ENCODE data around the gene UQCRQ.
"Not testable (repeated sequence)": the region's sequence is repeated elsewhere in the genome, so short reads cannot be mapped to it uniquely, and the experiment has no call there.

The UQCRQ gene

GRCh38 chr5:132853323-132853722, 13.1 kb upstream of the UQCRQ start:
- ATAC-seq, result no peak

DNA sequence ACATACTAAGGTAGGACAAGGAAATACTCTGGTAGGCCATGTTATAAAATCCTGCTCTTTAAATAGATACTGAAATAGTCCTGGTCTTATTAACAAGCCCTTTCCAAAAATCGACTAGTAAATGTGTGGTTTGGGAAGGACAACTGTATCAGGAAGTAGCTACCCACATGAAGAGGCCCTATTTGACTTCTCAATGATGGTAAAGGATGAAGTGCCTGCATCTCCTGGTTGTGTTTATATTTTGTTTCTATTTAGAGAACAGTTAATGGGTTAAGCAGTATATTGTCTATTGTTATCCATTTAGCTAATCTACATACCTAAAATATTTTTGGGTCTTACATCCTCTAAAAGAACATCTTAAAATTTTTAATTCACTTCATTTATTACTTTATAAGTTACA, 12.7 kb upstream of the UQCRQ start:
- TF ChIP-seq ARNTL (CRISPR knock-in tag; IDR thresholded peaks at IDR 0.05; ENCODE audit: borderline replicate concordance, low read depth) (no peak), SNAI2 (CRISPR knock-in tag; IDR thresholded peaks at IDR 0.05) (no peak), ZNF70 (CRISPR knock-in tag; IDR thresholded peaks at IDR 0.05) (no peak), CSDC2 (CRISPR knock-in tag; IDR thresholded peaks at IDR 0.05) (no peak), ZFP30 (CRISPR knock-in tag; IDR thresholded peaks at IDR 0.05) (no peak), ZNF565 (CRISPR knock-in tag; conservative IDR thresholded peaks at IDR 0.05; ENCODE audit: low read depth) (no peak), GLIS3 (CRISPR knock-in tag; IDR thresholded peaks at IDR 0.05) (no peak)
- TF ChIP-seq, protein P1, sequence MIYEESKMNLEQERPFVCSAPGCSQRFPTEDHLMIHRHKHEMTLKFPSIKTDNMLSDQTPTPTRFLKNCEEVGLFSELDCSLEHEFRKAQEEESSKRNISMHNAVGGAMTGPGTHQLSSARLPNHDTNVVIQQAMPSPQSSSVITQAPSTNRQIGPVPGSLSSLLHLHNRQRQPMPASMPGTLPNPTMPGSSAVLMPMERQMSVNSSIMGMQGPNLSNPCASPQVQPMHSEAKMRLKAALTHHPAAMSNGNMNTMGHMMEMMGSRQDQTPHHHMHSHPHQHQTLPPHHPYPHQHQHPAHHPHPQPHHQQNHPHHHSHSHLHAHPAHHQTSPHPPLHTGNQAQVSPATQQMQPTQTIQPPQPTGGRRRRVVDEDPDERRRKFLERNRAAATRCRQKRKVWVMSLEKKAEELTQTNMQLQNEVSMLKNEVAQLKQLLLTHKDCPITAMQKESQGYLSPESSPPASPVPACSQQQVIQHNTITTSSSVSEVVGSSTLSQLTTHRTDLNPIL (CRISPR knock-in tag; IDR thresholded peaks at IDR 0.05; ENCODE audit: low read depth), result no peak
- no peak; the same call in 2 of the 3 replicates for ATAC-seq

More at GRCh38 chr5:132853323-132853722, 13.1 kb upstream of the UQCRQ start:
- TF ChIP-seq RARB (CRISPR knock-in tag; IDR thresholded peaks at IDR 0.05) (no peak), GLIS3 (CRISPR knock-in tag; IDR thresholded peaks at IDR 0.05) (no peak), TOX (CRISPR knock-in tag; IDR thresholded peaks at IDR 0.05; ENCODE audit: borderline replicate concordance) (no peak), ARNTL (CRISPR knock-in tag; IDR thresholded peaks at IDR 0.05; ENCODE audit: borderline replicate concordance, low read depth) (no peak), ZNF8 (CRISPR knock-in tag; IDR thresholded peaks at IDR 0.05) (no peak)

- TF ChIP-seq SNAI2 (CRISPR knock-in tag; IDR thresholded peaks at IDR 0.05) (0 out of 2 replicates have a peak, but pooled peaks have one; percentile 10), ISL1 (CRISPR knock-in tag; IDR thresholded peaks at IDR 0.05) (peak; percentile 61)
- TF ChIP-seq, protein P2, sequence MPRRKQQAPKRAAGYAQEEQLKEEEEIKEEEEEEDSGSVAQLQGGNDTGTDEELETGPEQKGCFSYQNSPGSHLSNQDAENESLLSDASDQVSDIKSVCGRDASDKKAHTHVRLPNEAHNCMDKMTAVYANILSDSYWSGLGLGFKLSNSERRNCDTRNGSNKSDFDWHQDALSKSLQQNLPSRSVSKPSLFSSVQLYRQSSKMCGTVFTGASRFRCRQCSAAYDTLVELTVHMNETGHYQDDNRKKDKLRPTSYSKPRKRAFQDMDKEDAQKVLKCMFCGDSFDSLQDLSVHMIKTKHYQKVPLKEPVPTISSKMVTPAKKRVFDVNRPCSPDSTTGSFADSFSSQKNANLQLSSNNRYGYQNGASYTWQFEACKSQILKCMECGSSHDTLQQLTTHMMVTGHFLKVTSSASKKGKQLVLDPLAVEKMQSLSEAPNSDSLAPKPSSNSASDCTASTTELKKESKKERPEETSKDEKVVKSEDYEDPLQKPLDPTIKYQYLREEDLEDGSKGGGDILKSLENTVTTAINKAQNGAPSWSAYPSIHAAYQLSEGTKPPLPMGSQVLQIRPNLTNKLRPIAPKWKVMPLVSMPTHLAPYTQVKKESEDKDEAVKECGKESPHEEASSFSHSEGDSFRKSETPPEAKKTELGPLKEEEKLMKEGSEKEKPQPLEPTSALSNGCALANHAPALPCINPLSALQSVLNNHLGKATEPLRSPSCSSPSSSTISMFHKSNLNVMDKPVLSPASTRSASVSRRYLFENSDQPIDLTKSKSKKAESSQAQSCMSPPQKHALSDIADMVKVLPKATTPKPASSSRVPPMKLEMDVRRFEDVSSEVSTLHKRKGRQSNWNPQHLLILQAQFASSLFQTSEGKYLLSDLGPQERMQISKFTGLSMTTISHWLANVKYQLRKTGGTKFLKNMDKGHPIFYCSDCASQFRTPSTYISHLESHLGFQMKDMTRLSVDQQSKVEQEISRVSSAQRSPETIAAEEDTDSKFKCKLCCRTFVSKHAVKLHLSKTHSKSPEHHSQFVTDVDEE (CRISPR knock-in tag; IDR thresholded peaks at IDR 0.05), result no peak
- ATAC-seq, result peak; percentile 91
Measured at GRCh38 chr5:132854301-132854700, 12.1 kb upstream of the UQCRQ start.

DNA sequence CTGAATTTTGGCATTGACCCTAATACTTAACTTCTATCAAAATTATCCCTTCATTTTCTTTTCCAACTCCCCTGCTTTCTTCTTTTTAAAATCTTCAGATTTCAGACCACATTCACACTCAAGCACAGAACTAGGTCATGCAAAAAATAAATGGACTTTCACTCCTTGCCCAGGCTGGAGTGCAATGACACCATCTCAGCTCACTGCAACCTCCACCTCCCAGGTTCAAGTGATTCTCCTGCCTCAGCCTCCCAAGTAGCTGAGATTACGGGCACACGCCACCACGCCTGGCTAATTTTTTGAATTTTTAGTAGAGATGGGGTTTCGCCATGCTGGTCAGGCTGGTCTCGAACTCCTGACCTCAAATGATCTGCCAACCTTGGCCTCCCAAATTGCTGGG, 11.4 kb upstream of the UQCRQ start:
- not testable (repeated sequence) for ATAC-seq

GRCh38 chr5:132856011-132856410, 10.4 kb upstream of the UQCRQ start:
- TF ChIP-seq CSRNP3 (CRISPR knock-in tag; IDR thresholded peaks at IDR 0.05), result no peak
- no peak for ATAC-seq

DNA sequence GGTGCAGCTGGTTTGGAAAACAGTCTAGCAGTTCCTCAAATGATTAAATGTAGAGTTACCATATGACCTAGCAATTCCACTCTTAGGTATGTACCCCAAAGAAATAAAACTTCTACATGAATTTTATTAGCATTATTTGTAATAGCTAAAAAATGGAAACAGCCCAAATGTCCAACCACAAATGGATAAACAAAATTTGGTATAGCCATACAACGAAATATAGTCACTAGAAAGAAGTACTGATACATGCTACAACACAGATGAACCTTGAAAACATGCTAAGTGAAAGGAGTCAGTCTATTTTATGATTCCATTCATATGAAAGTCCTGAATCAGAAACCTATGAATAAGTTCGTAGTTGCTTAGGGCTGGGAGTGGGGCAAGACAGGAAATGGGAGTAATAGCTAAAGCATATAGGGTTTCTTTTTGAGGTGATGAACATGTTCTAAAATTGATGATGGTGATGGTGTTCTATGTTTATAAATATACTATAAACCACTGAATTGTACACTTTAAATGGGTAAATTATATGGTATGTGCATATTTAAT, 6.5 kb upstream of the UQCRQ start:
- no peak for ATAC-seq
- TF ChIP-seq ZFP3 (CRISPR knock-in tag; IDR thresholded peaks at IDR 0.05) (no peak), ZNF8 (CRISPR knock-in tag; IDR thresholded peaks at IDR 0.05) (no peak), GLIS3 (CRISPR knock-in tag; IDR thresholded peaks at IDR 0.05) (no peak), TCF4 (CRISPR knock-in tag; IDR thresholded peaks at IDR 0.05; ENCODE audit: borderline replicate concordance) (no peak), ZNF70 (CRISPR knock-in tag; IDR thresholded peaks at IDR 0.05) (no peak), TOX (CRISPR knock-in tag; IDR thresholded peaks at IDR 0.05; ENCODE audit: borderline replicate concordance) (no peak), PPARA (CRISPR knock-in tag; IDR thresholded peaks at IDR 0.05; ENCODE audit: borderline replicate concordance) (no peak), BACH2 (CRISPR knock-in tag; IDR thresholded peaks at IDR 0.05; ENCODE audit: borderline replicate concordance) (no peak), CSRNP3 (CRISPR knock-in tag; IDR thresholded peaks at IDR 0.05) (no peak), ESRRG (CRISPR knock-in tag; IDR thresholded peaks at IDR 0.05) (no peak)
- TF ChIP-seq, protein P3, sequence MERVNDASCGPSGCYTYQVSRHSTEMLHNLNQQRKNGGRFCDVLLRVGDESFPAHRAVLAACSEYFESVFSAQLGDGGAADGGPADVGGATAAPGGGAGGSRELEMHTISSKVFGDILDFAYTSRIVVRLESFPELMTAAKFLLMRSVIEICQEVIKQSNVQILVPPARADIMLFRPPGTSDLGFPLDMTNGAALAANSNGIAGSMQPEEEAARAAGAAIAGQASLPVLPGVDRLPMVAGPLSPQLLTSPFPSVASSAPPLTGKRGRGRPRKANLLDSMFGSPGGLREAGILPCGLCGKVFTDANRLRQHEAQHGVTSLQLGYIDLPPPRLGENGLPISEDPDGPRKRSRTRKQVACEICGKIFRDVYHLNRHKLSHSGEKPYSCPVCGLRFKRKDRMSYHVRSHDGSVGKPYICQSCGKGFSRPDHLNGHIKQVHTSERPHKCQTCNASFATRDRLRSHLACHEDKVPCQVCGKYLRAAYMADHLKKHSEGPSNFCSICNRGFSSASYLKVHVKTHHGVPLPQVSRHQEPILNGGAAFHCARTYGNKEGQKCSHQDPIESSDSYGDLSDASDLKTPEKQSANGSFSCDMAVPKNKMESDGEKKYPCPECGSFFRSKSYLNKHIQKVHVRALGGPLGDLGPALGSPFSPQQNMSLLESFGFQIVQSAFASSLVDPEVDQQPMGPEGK (CRISPR knock-in tag; IDR thresholded peaks at IDR 0.05; ENCODE audit: borderline replicate concordance), result no peak
- TF ChIP-seq, protein P2 (CRISPR knock-in tag; IDR thresholded peaks at IDR 0.05), result no peak

Measured in SK-N-SH treated with all-trans-retinoic acid at 6 μM for 48 hours (cell line).